Choroid plexus epithelial cell (primary cell): Measurements from ENCODE around the gene DPF3.

Experiments used
- DNase-seq: peaks from one replicate; pipeline ENCODE4 v3.0.0-alpha.2; 2010; ENCODE audit warnings: low read depth
- H3K4me3 ChIP-seq: 2 replicates; pipeline ENCODE4 v1.5.1; 2011; ENCODE audit warnings: low read depth, mild to moderate bottlenecking, control low read depth, low read length, moderate library complexity
- CTCF ChIP-seq: conservative IDR thresholded peaks from 2 replicates; pipeline ENCODE4 v1.5.1; 2011; ENCODE audit warnings: low read depth, mild to moderate bottlenecking, control low read depth, inconsistent platforms, low read length, moderate library complexity

Gene DPF3

GRCh38 chr14:72904840-72905561 lies 11.1 kb upstream of the DPF3 start:
- H3K4me3 ChIP-seq, result no peak overlapping the region

GRCh38 chr14:72904218-72904617 lies 10.3 kb upstream of the DPF3 start:
- H3K4me3 ChIP-seq, result no peak overlapping the region
- no peak for TF ChIP-seq CTCF
- DNase-seq, result no peak

More at GRCh38 chr14:72904840-72905561, 11.1 kb upstream of the DPF3 start:
- DNase-seq, result peak; percentile 89
- TF ChIP-seq CTCF, result peak; percentile 97

GRCh38 chr14:72903716-72904115 lies 9.8 kb upstream of the DPF3 start:
- no peak for TF ChIP-seq CTCF
- no peak overlapping the region for H3K4me3 ChIP-seq
- peak; percentile 26 for DNase-seq

GRCh38 chr14:72902801-72903530 lies 9.1 kb upstream of the DPF3 start:
- DNase-seq, result peak; percentile 43
- TF ChIP-seq CTCF, result no peak
- no peak overlapping the region for H3K4me3 ChIP-seq

GRCh38 chr14:72901361-72901760 lies 7.5 kb upstream of the DPF3 start:
- no peak overlapping the region for H3K4me3 ChIP-seq
- DNase-seq, result no peak
- no peak for TF ChIP-seq CTCF

- DNase-seq, result no peak
- no peak overlapping the region for H3K4me3 ChIP-seq
- no peak for TF ChIP-seq CTCF
These were observed 4.5 kb upstream of the DPF3 start for GRCh38 chr14:72898448-72898847.
